Left lung (tissue), 10 donors: ENCODE data around the gene TSKU. TPM values are rescaled to one million over a fixed set of nuclear protein-coding genes. Genes with fewer than 3 reads are reported as not detected.

Source experiments
- ATAC-seq: fragments of 200-7000 bp; cut with Tn5 transposase; one replicate; pipeline ENCODE4 v1.9.1; 2020; ENCODE audit warnings: moderate library complexity
- DNase-seq, 4 donors: peaks; one replicate each; pipeline ENCODE4 v3.0.0-alpha.2; 2013 to 2020
- H3K27ac ChIP-seq, 2 donors: fragments of 200-600 bp; sonication (generic) in 1 of 2; one replicate each; pipeline versions ENCODE4 v1.5.0 to v1.8.0; 2020 to 2021
- H3K27me3 ChIP-seq, 2 donors: fragments of 200-600 bp; sonication (generic) in 1 of 2; one replicate each; pipeline versions ENCODE4 v1.5.0 to v1.8.0; 2020 to 2021
- H3K36me3 ChIP-seq, 2 donors: fragments of 200-600 bp; sonication (generic) in 1 of 2; one replicate each; pipeline versions ENCODE4 v1.5.0 to v1.8.0; 2020 to 2021
- H3K4me1 ChIP-seq, 2 donors: fragments of 200-600 bp; one replicate each; pipeline ENCODE4 v1.8.0; 2021
- H3K4me3 ChIP-seq, 2 donors: fragments of 200-600 bp; sonication (generic) in 1 of 2; one replicate each; pipeline versions ENCODE4 v1.5.0 to v1.8.0; 2020 to 2021; ENCODE audit warnings: mild to moderate bottlenecking in 1 of 2
- H3K9me3 ChIP-seq, 2 donors: fragments of 200-600 bp; sonication (generic) in 1 of 2; one replicate each; pipeline versions ENCODE4 v1.5.0 to v1.8.0; 2020 to 2021
- CTCF ChIP-seq, 2 donors: fragments of 200-600 bp; sonication (generic) in 1 of 2; IDR thresholded peaks; one replicate each; pipeline versions ENCODE4 v1.5.0 to v1.8.0; 2021; ENCODE audit warnings: antibody characterized with exemption in 2 of 2
- intact Hi-C, 2 donors: fragments of 100-400 bp; cut with DNase I; formaldehyde crosslinking; loops; one replicate each; pipeline versions ENCODE4 v1.11.2 to v1.14.2; 2022
- polyA plus RNA-seq, 6 donors: library from polyadenylated mRNA; unstranded; fragments of 120-200 nt; gene quantifications; one replicate each; pipeline ENCODE4 v1.2.1, GENCODE V29; 2013; ENCODE audit not compliant: insufficient read length in 6 of 6
- total RNA-seq, 2 donors: library from RNA; stranded (reverse); fragmentation: NEBNext Ultra II Directional; extraction: Animal tissue kit (Norgen Biotek cat#: 25700); gene quantifications; one replicate each; pipeline ENCODE4 v1.2.1, GENCODE V29; 2021
- donor health status: DM: no; HTN: yes; CAD: no.
- donor health status: DM: no; HTN: no; CAD: no.

TSKU gene
- total and polyA plus RNA-seq, 8 donors = 12.7 to 36.6 (median 28.3) TPM

- H3K4me1 ChIP-seq = peaks cover 0 to 13% of the 10 kb centered on the region in 2 donors
- no peak overlapping the region for H3K4me3 ChIP-seq
- DNase-seq (no peak), ATAC-seq (no peak)
- H3K9me3 ChIP-seq = no peaks in the 10 kb centered on the region
- no peak for TF ChIP-seq CTCF (IDR thresholded peaks at IDR 0.05)
- no peaks in the 10 kb centered on the region for H3K36me3 ChIP-seq
- H3K27ac ChIP-seq = no peak overlapping the region
- intact Hi-C loops = no loop called here
- H3K27me3 ChIP-seq = no peaks in the 10 kb centered on the region
Observed at GRCh38 chr11:76750067-76750466, 33.1 kb upstream of the TSKU start.

- Histone ChIP-seq H3K4me3 (no peak overlapping the region), H3K27me3 (no peaks in the 10 kb centered on the region), H3K36me3 (no peaks in the 10 kb centered on the region), H3K4me1 (peaks cover 0 to 13% of the 10 kb centered on the region in 2 donors), H3K27ac (no peak overlapping the region), H3K9me3 (no peaks in the 10 kb centered on the region)
- intact Hi-C loops = no loop called here
- no peak for TF ChIP-seq CTCF (IDR thresholded peaks at IDR 0.05)
- ATAC-seq (no peak), DNase-seq (no peak)
Observed at GRCh38 chr11:76750746-76751145, 32.4 kb upstream of the TSKU start.

GRCh38 chr11:76752321-76753143 is 30.6 kb upstream of the TSKU start:
- H3K4me1 ChIP-seq = peaks cover 0 to 13% of the 10 kb centered on the region in 2 donors
- no peak for TF ChIP-seq CTCF (IDR thresholded peaks at IDR 0.05)
- no peaks in the 10 kb centered on the region for H3K36me3 ChIP-seq
- DNase-seq (peak; percentile 67 to 90 (median 82)), ATAC-seq (peak; percentile 91)
- no peak overlapping the region for H3K4me3 ChIP-seq
- H3K27me3 ChIP-seq = no peaks in the 10 kb centered on the region
- no peak overlapping the region for H3K27ac ChIP-seq
- intact Hi-C loops = no loop called here
- no peaks in the 10 kb centered on the region for H3K9me3 ChIP-seq

GRCh38 chr11:76753449-76753848 is 29.7 kb upstream of the TSKU start:
- no peak for TF ChIP-seq CTCF (IDR thresholded peaks at IDR 0.05)
- H3K27me3 ChIP-seq = no peaks in the 10 kb centered on the region
- no peaks in the 10 kb centered on the region for H3K36me3 ChIP-seq
- H3K27ac ChIP-seq = no peak overlapping the region
- no peak overlapping the region for H3K4me3 ChIP-seq
- intact Hi-C loops = no loop called here
- no peak for DNase-seq
- ATAC-seq = no peak
- H3K4me1 ChIP-seq = peaks cover 0 to 13% of the 10 kb centered on the region in 2 donors
- H3K9me3 ChIP-seq = no peaks in the 10 kb centered on the region

GRCh38 chr11:76753950-76754349 is 29.2 kb upstream of the TSKU start:
- intact Hi-C loops = no loop called here
- ATAC-seq (no peak), DNase-seq (no peak)
- no peak overlapping the region for H3K4me3 ChIP-seq
- no peaks in the 10 kb centered on the region for H3K27me3 ChIP-seq
- H3K27ac ChIP-seq = no peak overlapping the region
- H3K9me3 ChIP-seq = no peaks in the 10 kb centered on the region
- no peaks in the 10 kb centered on the region for H3K36me3 ChIP-seq
- no peak for TF ChIP-seq CTCF (IDR thresholded peaks at IDR 0.05)
- peaks cover 0 to 13% of the 10 kb centered on the region in 2 donors for H3K4me1 ChIP-seq
